ENCODE data around the gene SH3PXD2A. TPM values are rescaled to one million over a fixed set of nuclear protein-coding genes. Genes with fewer than 3 reads are reported as not detected.
A peak's percentile ranks its signal among the peaks of the same experiment; 100 is the strongest.

Gene SH3PXD2A
- total RNA-seq, 4 donors from 2014 or later: 12.1 to 68.5 (median 21.7) TPM

DNA sequence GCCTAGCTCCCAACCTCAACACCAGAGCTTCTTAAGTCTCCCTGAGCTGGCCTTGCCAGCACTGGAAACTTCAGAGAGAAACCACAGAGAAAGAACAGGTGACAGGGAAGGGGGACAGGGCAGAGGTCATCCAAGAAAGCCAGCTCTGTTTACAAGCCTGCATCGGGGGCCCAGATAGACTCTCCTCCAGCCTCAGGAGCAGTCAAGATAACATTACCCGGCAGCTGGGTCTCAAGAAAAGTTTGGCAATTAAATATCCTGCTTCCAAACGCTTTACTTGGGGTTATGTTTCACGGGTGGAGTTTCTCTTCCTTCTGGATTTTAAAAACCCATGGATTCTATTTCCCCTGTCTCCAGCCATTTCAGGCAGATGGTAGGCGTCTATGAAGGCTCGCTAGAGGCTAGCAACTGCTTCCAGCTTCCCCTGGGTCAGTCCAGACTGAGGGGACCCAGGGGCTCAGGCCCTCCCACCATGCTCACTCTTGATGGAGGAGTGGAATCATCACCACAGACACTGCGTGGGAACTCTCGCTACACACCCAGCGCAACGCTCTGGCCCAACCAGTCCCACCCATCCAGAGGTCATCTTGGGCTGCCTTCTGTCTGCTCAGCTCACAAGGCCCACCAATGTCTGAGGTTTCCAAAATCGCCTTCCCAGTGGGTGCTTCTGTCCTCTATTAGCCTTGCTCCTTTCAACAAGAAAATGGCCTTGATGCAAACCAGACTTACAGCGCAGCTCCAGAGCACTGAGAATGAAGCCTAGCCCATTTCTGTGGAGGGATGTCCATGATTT is 48.8 kb downstream of the SH3PXD2A start:
- DNase-seq: peak in 1 of 3 donors; percentile 47
- H3K27ac ChIP-seq: no peak overlapping the region
- no peak overlapping the region for H3K4me3 ChIP-seq
- H3K4me1 ChIP-seq: peaks cover 0 to 18% (median 4%) of the 10 kb centered on the region in 4 donors
- TF ChIP-seq, protein P1, sequence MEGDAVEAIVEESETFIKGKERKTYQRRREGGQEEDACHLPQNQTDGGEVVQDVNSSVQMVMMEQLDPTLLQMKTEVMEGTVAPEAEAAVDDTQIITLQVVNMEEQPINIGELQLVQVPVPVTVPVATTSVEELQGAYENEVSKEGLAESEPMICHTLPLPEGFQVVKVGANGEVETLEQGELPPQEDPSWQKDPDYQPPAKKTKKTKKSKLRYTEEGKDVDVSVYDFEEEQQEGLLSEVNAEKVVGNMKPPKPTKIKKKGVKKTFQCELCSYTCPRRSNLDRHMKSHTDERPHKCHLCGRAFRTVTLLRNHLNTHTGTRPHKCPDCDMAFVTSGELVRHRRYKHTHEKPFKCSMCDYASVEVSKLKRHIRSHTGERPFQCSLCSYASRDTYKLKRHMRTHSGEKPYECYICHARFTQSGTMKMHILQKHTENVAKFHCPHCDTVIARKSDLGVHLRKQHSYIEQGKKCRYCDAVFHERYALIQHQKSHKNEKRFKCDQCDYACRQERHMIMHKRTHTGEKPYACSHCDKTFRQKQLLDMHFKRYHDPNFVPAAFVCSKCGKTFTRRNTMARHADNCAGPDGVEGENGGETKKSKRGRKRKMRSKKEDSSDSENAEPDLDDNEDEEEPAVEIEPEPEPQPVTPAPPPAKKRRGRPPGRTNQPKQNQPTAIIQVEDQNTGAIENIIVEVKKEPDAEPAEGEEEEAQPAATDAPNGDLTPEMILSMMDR (IDR thresholded peaks at IDR 0.05): no peak
- TF ChIP-seq POLR2A (IDR thresholded peaks at IDR 0.05): no peak
- no peaks in the 10 kb centered on the region for H3K36me3 ChIP-seq
- no peaks in the 10 kb centered on the region for H3K9me3 ChIP-seq
- H3K27me3 ChIP-seq: no peaks in the 10 kb centered on the region

DNA sequence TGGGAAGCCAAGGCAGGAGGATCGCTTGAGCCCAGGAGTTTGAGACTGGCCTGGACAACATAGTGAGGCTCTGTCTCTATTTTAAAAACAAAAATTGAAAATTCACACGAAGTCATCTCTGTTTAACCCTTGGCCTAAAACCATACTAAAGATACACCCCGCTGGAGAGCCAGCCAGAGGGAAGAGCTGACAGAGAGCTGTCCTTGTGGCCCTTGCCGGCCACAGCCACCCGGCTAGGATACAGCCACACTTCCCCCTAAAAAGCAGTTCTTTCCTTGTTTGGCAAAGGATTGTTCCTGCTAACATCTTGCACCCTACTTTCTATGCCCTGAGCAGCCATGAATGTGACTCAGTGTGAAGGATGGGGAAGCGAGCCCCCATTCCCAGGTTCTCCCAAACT is 49.6 kb downstream of the SH3PXD2A start:
- Histone ChIP-seq H3K4me1 (peaks cover 0 to 27% (median 5%) of the 10 kb centered on the region in 4 donors), H3K4me3 (no peak overlapping the region), H3K36me3 (no peaks in the 10 kb centered on the region), H3K9me3 (no peaks in the 10 kb centered on the region), H3K27me3 (no peaks in the 10 kb centered on the region), H3K27ac (no peak overlapping the region)
- DNase-seq: no peak
- TF ChIP-seq, protein P1 (IDR thresholded peaks at IDR 0.05): no peak
- TF ChIP-seq POLR2A (IDR thresholded peaks at IDR 0.05): no peak

- DNase-seq: no peak
- H3K27ac ChIP-seq: peak overlapping the region in 1 of 4 donors; percentile 39
- no peak for TF ChIP-seq POLR2A (IDR thresholded peaks at IDR 0.05)
- TF ChIP-seq, protein P1 (IDR thresholded peaks at IDR 0.05): no peak
These were observed 50.5 kb downstream of the SH3PXD2A start for GRCh38 chr10:103804871-103805270.

DNA sequence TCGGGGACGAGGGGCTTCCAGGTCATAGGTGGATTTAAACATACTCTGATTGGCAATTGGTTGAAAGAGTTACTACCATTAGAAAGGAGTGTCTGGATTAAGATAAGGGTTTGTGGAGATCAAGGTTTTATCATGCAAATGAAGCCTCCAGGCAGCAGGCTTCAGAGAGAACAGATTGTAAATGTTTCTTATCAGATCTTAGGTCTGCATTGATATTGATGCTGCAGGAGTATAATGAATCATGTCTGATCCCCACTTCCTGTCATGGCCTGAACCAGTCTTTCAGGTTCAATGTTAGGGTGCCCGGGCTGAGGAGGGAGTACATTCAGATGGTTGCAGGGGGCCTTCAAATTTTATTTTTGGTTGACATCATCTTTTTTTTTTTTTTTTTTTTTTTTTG is 51.4 kb downstream of the SH3PXD2A start:
- Histone ChIP-seq H3K27ac (peak overlapping the region in 3 of 4 donors; percentile 14 to 73 (median 47)), H3K36me3 (no peaks in the 10 kb centered on the region), H3K9me3 (no peaks in the 10 kb centered on the region), H3K27me3 (no peaks in the 10 kb centered on the region), H3K4me1 (peaks cover 0 to 33% (median 9%) of the 10 kb centered on the region in 4 donors), H3K4me3 (no peak overlapping the region)
- DNase-seq: peak in 1 of 3 donors; percentile 63
- TF ChIP-seq POLR2A (IDR thresholded peaks at IDR 0.05): no peak
- TF ChIP-seq, protein P1 (IDR thresholded peaks at IDR 0.05): no peak

More at GRCh38 chr10:103804871-103805270, 50.5 kb downstream of the SH3PXD2A start:
- Histone ChIP-seq H3K9me3 (no peaks in the 10 kb centered on the region), H3K27me3 (no peaks in the 10 kb centered on the region), H3K4me1 (peaks cover 0 to 33% (median 9%) of the 10 kb centered on the region in 4 donors), H3K36me3 (no peaks in the 10 kb centered on the region), H3K4me3 (no peak overlapping the region)

- Histone ChIP-seq H3K4me1 (peaks cover 0 to 33% (median 9%) of the 10 kb centered on the region in 4 donors), H3K27me3 (no peaks in the 10 kb centered on the region), H3K4me3 (no peak overlapping the region), H3K36me3 (no peaks in the 10 kb centered on the region), H3K27ac (peak overlapping the region in 2 of 4 donors; percentile 36 to 73), H3K9me3 (no peaks in the 10 kb centered on the region)
- TF ChIP-seq, protein P1 (IDR thresholded peaks at IDR 0.05): peak in 2 of 6 experiments; percentile 25 to 52
- no peak for TF ChIP-seq POLR2A (IDR thresholded peaks at IDR 0.05)
- DNase-seq: peak in 1 of 3 donors; percentile 68
These were observed 52.6 kb downstream of the SH3PXD2A start for GRCh38 chr10:103802637-103803353.

All from Peyer's patch (tissue), 4 donors.